Heart right ventricle (tissue), 16 donors: ENCODE results near the gene SRSF4. TPM values are rescaled to one million over a fixed set of nuclear protein-coding genes. Genes with fewer than 3 reads are reported as not detected.

Experiments used
- ATAC-seq, 8 donors: fragments of 200-7000 bp; cut with Tn5 transposase; one replicate each; pipeline ENCODE4 v1.9.1; 2020; ENCODE audit warnings: mild to moderate bottlenecking in 8 of 8, moderate library complexity in 8 of 8, moderate number of reproducible peaks in 1 of 8
- DNase-seq, 2 donors: peaks; one replicate each; pipeline ENCODE4 v3.0.0-alpha.2; 2020
- H3K27ac ChIP-seq, 10 donors: fragments of 200-600 bp; sonication (generic) in 2 of 10; one replicate each; pipeline versions ENCODE4 v1.5.0 to v1.8.0; 2020 to 2022; ENCODE audit warnings: mild to moderate bottlenecking in 3 of 10
- H3K27me3 ChIP-seq, 7 donors: fragments of 200-600 bp; one replicate each; pipeline ENCODE4 v1.8.0; 2021 to 2022; ENCODE audit warnings: mild to moderate bottlenecking in 2 of 7
- H3K36me3 ChIP-seq, 9 donors: fragments of 200-600 bp; sonication (generic) in 1 of 9; one replicate each; pipeline versions ENCODE4 v1.5.0 to v1.8.0; 2020 to 2022; ENCODE audit warnings: mild to moderate bottlenecking in 2 of 9
- H3K4me1 ChIP-seq, 9 donors: fragments of 200-600 bp; sonication (generic) in 1 of 9; one replicate each; pipeline versions ENCODE4 v1.5.0 to v1.8.0; 2020 to 2022; ENCODE audit warnings: mild to moderate bottlenecking in 4 of 9
- H3K4me3 ChIP-seq, 10 donors: fragments of 200-600 bp; sonication (generic) in 2 of 10; one replicate each; pipeline versions ENCODE4 v1.5.0 to v1.8.0; 2020 to 2022; ENCODE audit warnings: mild to moderate bottlenecking in 7 of 10, moderate library complexity in 2 of 10
- H3K9me3 ChIP-seq, 11 donors: fragments of 200-600 bp in 10 of 11; sonication (generic) in 2 of 11; one replicate each; pipeline versions ENCODE4 v1.5.0 to v1.8.0; 2013 to 2022; ENCODE audit warnings: mild to moderate bottlenecking in 2 of 11, control low read depth in 1 of 11, moderate library complexity in 1 of 11
- CTCF ChIP-seq, 9 donors: fragments of 200-600 bp; sonication (generic) in 2 of 9; IDR thresholded peaks; one replicate each; pipeline versions ENCODE4 v1.5.0 to v1.8.0; 2021 to 2022; ENCODE audit warnings: antibody characterized with exemption in 9 of 9, mild to moderate bottlenecking in 5 of 9, moderate library complexity in 1 of 9
- WGBS, 2 donors: extraction: QIAGEN DNeasy Blood & Tissue Kit; methylation state at CpG; one replicate each; pipeline ENCODE4 v1.1.7; 2013; ENCODE audit warnings: inconsistent platforms in 1 of 2; 5-methylcytosine and 5-hydroxymethylcytosine counted together
- intact Hi-C, 10 donors: fragments of 100-400 bp; cut with DNase I; formaldehyde crosslinking; loops; one replicate each; pipeline versions ENCODE4 v1.11.1 to v1.14.2; 2022
- polyA plus RNA-seq, 2 donors: library from polyadenylated mRNA; stranded (reverse); fragments of 200-250 nt; gene quantifications; one replicate each; pipeline ENCODE4 v1.2.3, GENCODE V29; 2013
- total RNA-seq, 10 donors: library from RNA; stranded (reverse); fragmentation: NEBNext Ultra II Directional in 3 of 10; extraction: Animal tissue kit (Norgen Biotek cat#: 25700) in 3 of 10; gene quantifications; one replicate each; pipeline versions ENCODE4 v1.2.1 to v1.2.4, GENCODE V29; 2021 to 2023
- donor health status: Arrhythmogenic right ventricular cardiomyopathy.
- donor health status: ischemic (EF 13 %, LVEDD 7.1; RV severe dilation, severe dysfunction).
- donor health status: healthy with polysubstance abuse.
- donor health status: DM: no; HTN: yes; CAD: no.
- donor health status: DM: no; HTN: no; CAD: no.
- donor health status: ischemic (EF 25% LVEDD 6.9; RV normal size, moderate dysfunction).
- donor health status: ischemic (EF 25% LVEDD 5.7; RV mildly dilated, moderate dysfunction).
- donor health status: healthy.
- donor health status: DM: yes; HTN: yes; CAD: no.
- donor health status: Ischemic cardiomyopathy.
- donor health status: ischemic (EF 35%, LVEDD 5.7; RV mildly dilated, moderate dysfunction).
- donor health status: nonischemic (EF 11% LVEDD 7.7; RV severe dilation, severe dysfunction).
- donor health status: DM: yes; HTN: yes; CAD: no.
- donor health status: PGD.
- donor health status: ischemic (EF 29% LVEDD 5.4; RV normal size, mild dysfunction).
- donor health status: nonischemic (EF 23%, LVEDD 6.1; RV moderate dilation, normal function).

The SRSF4 gene
- total and polyA plus RNA-seq, 12 donors: 40.8 to 67.8 (median 49.0) TPM

GRCh38 chr1:29105822-29106221, 75.9 kb downstream of the SRSF4 start:
- TF ChIP-seq CTCF (IDR thresholded peaks at IDR 0.05): no peak
- no peak for ATAC-seq
- Histone ChIP-seq H3K36me3 (peaks cover 0 to 43% (median 0%) of the 10 kb centered on the region in 9 donors), H3K27ac (no peak overlapping the region), H3K4me1 (no peaks in the 10 kb centered on the region), H3K4me3 (no peak overlapping the region), H3K27me3 (no peaks in the 10 kb centered on the region), H3K9me3 (no peaks in the 10 kb centered on the region)
- intact Hi-C loops: no loop called here
- DNase-seq: no peak
- 92 to 93% methylated on average over 6 of the region's 6 CpGs for WGBS, 2 donors

DNA sequence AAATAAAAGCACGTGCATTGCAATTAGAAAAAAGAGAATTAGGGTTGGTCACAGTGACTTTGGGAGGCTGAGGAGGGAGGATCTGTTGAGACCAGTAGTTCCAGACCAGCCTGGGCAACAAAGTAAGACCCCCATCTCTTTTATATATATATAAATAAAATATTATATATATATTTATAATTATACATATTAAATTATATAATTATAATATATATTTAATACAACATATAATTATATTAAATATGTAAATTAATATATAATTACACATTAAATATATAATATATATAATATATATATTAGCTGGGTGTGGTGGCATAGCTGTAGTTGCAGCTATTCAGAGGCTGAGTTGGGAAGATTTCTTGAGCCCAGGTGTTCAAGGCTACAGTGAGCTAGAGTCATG, 81.2 kb downstream of the SRSF4 start:
- Histone ChIP-seq H3K36me3 (peaks cover 0 to 47% (median 0%) of the 10 kb centered on the region in 9 donors), H3K4me3 (no peak overlapping the region), H3K27ac (no peak overlapping the region), H3K4me1 (no peaks in the 10 kb centered on the region), H3K9me3 (no peaks in the 10 kb centered on the region), H3K27me3 (no peaks in the 10 kb centered on the region)
- no peak for ATAC-seq
- no peak for TF ChIP-seq CTCF (IDR thresholded peaks at IDR 0.05)
- WGBS, 2 donors: 93 to 100% methylated on average over 1 of the region's 1 CpG
- no peak for DNase-seq
- intact Hi-C loops: no loop called here

- no peak for DNase-seq
- no peaks in the 10 kb centered on the region for H3K4me1 ChIP-seq
- no peak overlapping the region for H3K27ac ChIP-seq
- H3K9me3 ChIP-seq: no peaks in the 10 kb centered on the region
- WGBS, 2 donors: 88 to 95% methylated on average over 4 of the region's 4 CpGs
- H3K36me3 ChIP-seq: peaks cover 0 to 47% (median 0%) of the 10 kb centered on the region in 9 donors
- no peaks in the 10 kb centered on the region for H3K27me3 ChIP-seq
- H3K4me3 ChIP-seq: no peak overlapping the region
- ATAC-seq: no peak
- intact Hi-C loops: no loop called here
- TF ChIP-seq CTCF (IDR thresholded peaks at IDR 0.05): no peak
Measured at GRCh38 chr1:29099286-29099685, 82.4 kb downstream of the SRSF4 start.

Other genes with a start within 250 kb of the SRSF4 start
- 1 to 10 TPM in 8 of 10 donors, under 1 TPM in 2; 0.79 to 2.2 (median 1.5) TPM for gene TMEM200B, start 58.0 kb downstream of the SRSF4 start, total RNA-seq
- gene TMEM200B, start 58.0 kb downstream of the SRSF4 start, polyA plus RNA-seq: 1 to 10 TPM; 1.8 to 3.3 TPM
- gene MECR, start 49.0 kb upstream of the SRSF4 start, total RNA-seq: 10 to 100 TPM; 27.8 to 45.6 (median 38.7) TPM
- 10 to 100 TPM; 31.1 to 39.9 TPM for gene MECR, start 49.0 kb upstream of the SRSF4 start, polyA plus RNA-seq
- gene PTPRU, start 54.6 kb upstream of the SRSF4 start, total RNA-seq: 10 to 100 TPM in 8 of 10 donors, 1 to 10 TPM in 2; 8.6 to 29.8 (median 14.5) TPM
- gene PTPRU, start 54.6 kb upstream of the SRSF4 start, polyA plus RNA-seq: 10 to 100 TPM; 13.5 to 15.7 TPM